Activated naive CD4-positive, alpha-beta T cell treated with anti-CD3 and anti-CD28 coated beads, Interleukin-2, amount 50 U/mL, for 16 hours (primary cell): ENCODE measurements around the gene PEG3.
"Not testable (repeated sequence)": the region's sequence is repeated elsewhere in the genome, so short reads cannot be mapped to it uniquely, and the experiment has no call there.

ENCODE experiments used
- DNase-seq: peaks from one replicate; pipeline ENCODE4 v3.0.0-alpha.2; 2020

The PEG3 gene

GRCh38 chr19:56840451-56841192, at the start of gene PEG3, which contains the start of gene ZIM2:
TSS of gene PEG3 (minus strand) at chr19:56840726. CDS start at chr19:56824655, 16,071 bp downstream.
TSS of gene ZIM2 (minus strand) at chr19:56840726. CDS start at chr19:56824277, 16,449 bp downstream.
- DNase-seq: no peak

DNA sequence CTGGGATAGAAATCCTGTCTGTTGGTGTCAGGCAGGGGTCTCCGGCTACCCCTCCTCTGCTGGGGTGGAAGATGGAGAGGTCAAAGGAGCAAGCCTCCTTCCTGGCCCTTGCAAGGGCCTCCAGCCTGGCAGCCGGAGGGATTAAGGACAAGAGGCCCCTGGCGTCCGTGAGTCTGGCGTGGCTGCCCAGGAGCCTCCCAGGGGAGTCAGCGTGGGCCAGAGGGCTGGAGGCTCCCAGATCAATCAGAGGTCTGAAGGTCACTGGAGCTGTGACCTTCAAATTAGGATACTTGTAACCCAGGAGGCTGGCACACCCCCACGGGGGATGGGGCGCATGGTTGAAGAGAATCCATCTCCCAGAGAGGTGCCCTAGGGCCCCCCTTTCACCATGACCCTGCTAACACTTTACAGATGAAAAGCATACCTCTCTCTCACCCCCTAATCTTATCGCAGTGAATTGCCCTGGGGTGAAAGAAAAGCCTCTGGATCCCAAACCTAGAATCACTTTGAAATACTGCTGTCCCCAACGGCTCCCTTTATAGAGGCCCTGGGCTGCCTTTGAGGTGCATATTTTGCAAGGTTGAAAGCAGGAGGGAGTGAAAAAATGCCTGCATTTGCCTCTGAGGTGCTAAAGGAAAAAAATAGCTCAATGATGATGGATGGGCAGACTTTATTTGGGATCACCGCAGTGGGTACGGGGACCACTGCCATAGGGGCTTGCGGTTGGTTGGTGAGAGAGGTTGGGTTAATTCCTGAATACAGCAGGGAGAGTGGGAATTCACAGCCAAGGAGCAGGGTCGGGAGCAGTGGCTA, 44.9 kb upstream of the PEG3 start:
- DNase-seq: no peak

- no peak for DNase-seq
Measured at GRCh38 chr19:56884441-56884840, 43.9 kb upstream of the PEG3 start.

- no peak for DNase-seq
Measured at GRCh38 chr19:56880592-56881190, 40.2 kb upstream of the PEG3 start.

DNA sequence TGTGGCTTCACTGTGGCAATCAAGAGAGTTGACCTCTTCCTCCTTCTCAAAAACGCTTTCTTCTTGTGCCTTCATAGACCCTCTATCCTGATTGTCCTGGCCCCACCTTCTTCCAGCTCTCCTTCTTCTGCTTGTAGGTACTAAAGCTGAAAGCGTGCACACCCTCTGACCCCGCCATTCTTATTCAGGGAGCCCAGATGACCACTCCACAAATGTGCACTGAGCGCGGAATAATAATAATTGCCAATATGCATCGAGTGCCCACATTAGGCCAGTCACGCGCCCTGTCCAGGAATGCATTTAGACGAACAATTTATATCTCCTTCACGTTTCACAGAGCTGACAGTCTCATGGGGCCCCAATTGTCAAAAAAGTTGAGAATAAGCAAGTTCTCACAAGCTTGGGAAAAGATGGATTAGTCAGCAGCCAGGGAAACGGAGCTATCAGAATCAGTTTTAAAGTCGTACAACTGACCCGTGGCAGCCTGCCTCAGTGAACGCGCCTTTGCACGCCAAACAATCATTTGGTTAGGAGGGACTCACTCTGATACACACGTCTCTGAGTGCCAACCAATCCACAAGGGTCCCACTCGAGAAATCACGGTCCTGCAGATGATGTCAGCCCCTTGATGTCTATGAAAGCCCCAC, 36.7 kb upstream of the PEG3 start:
- DNase-seq: no peak

DNA sequence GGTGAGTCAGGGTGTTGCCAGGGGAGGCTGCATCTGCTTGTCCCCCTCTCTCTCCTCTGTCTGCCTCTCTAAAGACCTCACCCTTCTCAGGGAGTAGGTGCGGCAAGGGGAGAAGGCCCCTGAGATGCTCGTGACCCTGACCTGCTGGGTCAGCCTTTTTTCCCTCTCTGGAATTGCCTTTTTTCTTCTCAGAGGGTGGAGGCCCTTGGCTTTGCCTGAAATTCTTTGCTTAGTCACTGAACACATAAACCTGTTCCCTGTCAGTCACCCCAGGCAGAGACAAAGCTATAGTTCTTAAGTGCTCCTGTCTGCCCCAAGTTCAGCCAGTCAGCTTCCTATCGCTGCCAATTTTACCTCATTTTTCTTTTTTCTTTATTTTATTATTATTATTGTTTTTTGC, 35.2 kb upstream of the PEG3 start:
- DNase-seq: no peak

DNA sequence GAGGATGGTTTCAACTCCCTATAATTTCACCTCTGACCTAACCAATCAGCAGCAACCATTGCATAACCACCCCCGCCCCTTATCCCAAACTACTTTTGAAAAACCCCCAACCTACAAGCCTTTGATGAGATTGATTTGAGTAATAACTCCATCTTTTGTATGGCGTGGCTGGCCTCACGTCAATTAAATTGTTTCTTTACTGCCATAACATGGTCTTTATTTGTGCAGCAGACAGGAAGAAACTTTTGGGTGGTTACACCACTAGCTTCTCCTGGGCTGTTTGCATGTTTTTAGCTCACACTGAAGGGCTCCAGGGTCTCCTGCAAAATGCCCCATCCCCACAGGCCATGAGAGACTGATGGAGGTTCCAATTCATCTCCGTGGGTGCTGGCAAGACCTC, 34.0 kb upstream of the PEG3 start:
- no peak for DNase-seq

DNA sequence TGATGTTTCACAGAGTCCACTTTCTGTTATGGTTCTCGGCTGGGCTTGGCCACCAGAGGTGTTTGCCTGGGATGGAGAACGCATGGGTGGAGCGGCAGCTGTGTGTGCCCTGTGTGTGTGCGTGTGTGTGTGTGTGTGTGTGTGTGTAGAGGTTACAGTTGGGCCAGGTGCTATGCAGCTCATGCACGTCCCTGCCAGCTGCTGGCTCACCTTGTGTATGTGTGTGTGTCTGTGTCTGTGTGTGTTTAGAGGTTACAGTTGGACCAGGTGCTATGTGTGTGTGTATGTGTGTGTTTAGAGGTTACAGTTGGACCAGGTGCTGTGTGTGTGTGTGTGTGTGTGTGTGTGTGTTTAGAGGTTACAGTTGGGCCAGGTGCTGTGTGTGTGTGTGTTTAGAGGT, 33.0 kb upstream of the PEG3 start:
- no peak for DNase-seq

- no peak for DNase-seq
Measured at GRCh38 chr19:56869886-56870285, 29.4 kb upstream of the PEG3 start.

DNA sequence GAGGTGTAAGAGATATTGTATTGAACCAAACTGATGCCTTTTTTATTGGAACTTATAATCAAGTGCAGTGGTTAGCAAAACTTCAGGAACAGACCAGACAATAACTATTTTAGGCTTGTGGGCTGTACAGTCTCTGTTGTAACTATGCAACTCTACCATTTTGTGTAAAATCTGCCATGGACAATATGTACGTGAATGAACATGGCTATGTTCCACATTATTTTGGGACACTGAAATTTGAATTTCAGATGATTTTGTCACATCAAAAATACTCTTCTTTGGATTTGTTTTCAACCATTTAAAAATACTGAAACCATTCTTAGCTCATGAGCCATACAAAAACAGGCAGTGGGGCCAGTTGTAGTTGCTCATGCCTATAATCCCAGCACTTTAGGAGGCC, 27.9 kb upstream of the PEG3 start:
- no peak for DNase-seq

GRCh38 chr19:56866538-56866937, 26.0 kb upstream of the PEG3 start:
- DNase-seq: no peak

GRCh38 chr19:56864443-56865125, 24.1 kb upstream of the PEG3 start:
- no peak for DNase-seq

DNA sequence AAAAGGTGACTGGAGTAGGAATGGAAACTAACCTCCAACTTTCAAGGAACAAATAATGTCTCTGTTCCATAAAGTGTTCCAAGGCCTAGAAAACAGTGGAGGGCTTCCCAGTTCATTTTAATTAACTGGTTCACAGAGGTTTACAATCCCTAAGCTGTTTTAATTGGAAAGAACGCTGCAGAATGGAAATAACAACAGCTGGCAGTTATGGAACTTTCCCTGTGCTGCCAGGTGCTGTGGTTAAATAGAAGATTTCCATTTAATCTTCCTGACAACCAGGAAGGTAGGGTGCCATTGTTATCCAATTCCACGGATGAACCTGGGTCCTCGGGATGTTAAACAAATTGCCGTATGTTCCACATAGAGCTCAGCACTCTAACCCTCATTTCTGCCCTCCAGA, 22.2 kb upstream of the PEG3 start:
- DNase-seq: no peak

GRCh38 chr19:56860409-56860808, 19.9 kb upstream of the PEG3 start:
- not testable (repeated sequence) for DNase-seq

DNA sequence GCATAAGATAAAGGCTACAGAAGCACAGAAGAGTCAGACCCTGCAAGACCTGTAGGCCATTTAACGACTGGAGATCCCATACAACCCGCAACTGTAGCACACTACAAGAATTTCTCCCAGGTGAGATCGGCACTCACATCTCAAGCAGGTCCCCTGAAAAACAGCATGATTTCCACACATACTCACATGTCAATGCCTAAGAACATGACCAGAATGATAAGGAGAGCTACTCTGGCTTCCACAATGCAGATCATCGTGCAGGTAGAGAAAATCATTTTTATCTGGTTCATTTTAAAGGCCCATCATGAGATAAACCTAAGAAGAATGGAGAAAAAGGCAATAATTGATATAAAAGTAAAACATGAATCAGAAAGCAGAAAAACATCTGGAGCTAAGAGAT, 17.5 kb upstream of the PEG3 start:
- DNase-seq: no peak

DNA sequence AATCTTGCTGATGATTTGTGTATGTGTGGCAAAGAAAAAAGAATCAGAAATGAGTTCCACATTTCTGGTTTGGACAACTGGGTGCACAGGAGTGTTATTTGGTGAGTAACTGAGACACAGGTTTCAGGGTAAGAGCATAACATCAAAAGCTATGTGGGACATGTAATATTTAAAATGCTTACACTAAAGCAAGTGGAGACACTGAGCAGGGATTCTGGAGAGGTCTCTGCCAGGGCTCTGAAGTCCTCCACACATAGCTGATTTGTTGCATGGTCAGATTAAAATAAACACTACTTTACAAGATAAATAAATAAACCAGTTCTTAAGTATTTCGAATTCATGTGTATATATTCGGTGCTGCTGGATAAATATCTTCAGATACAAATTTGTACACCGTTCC, 16.3 kb upstream of the PEG3 start:
- no peak for DNase-seq

- DNase-seq: not testable (repeated sequence)
Measured at GRCh38 chr19:56852361-56852760, 11.8 kb upstream of the PEG3 start.

DNA sequence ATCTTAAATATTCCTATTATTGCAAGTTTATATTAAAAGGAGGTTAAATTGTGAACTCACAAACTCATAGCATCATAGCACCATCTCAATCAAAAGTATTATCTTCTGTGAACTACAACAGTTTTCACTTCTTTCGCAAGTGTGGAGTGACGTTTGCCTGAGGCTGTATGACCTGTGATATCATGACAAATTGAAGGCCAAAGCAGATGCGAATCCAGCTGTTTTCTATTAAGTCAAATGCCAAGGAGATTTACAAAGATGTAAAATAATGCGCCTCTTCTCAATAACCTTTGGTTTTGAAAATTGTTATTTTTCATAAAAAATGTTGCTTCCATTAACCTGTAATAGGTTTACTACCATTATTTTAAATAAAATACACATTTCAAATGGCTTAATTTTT, 7.6 kb upstream of the PEG3 start:
- no peak for DNase-seq

- no peak for DNase-seq
Measured at GRCh38 chr19:56842412-56842811, 1.9 kb upstream of the PEG3 start.

DNA sequence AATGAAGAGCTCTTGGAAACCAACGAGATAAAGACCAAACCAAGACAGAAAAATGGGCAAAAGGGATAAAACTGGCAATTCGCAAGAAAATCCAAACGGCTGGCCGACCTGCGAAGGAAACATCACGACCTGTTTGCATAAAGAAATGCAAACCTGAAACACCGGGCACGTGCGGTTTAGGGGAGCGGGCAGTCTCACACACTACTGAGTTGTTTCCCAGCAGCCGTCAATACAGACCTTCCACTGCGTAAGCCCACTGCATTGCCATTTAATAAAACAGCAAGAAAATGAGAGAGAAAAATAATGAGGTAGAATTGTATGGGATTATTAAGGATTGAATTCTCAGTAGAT, 642 bp upstream of the PEG3 start:
- no peak for DNase-seq

GRCh38 chr19:56839652-56840450, 675 bp downstream of the PEG3 start:
- no peak for DNase-seq
